ENCODE results near the gene DENR.
"Not testable (repeated sequence)": the region's sequence is repeated elsewhere in the genome, so short reads cannot be mapped to it uniquely, and the experiment has no call there.

DENR gene

GRCh38 chr12:122729583-122730214 lies 22.9 kb upstream of the DENR start:
- DNase-seq (ENCODE audit: low spot score in 2 of 2) (no peak), ATAC-seq (no peak)
- H3K36me3 Mint-ChIP-seq: no peaks in the 10 kb centered on the region
- peak overlapping the region; percentile 16 for H3K4me3 Mint-ChIP-seq
- peaks cover 44% of the 10 kb centered on the region for H3K4me1 Mint-ChIP-seq
- no peaks in the 10 kb centered on the region for H3K9me3 Mint-ChIP-seq
- H3K27ac Mint-ChIP-seq: no peak overlapping the region

GRCh38 chr12:122730215-122731014 lies 22.2 kb upstream of the DENR start, which contains the start of gene HCAR1:
Gene HCAR1 (minus strand): TSS chr12:122730844. CDS start chr12:122730339, 505 bp downstream.
- ATAC-seq (peak; percentile 89), DNase-seq (ENCODE audit: low spot score in 2 of 2) (no peak)
- no peaks in the 10 kb centered on the region for H3K9me3 Mint-ChIP-seq
- peak within 1 kb of the TSS; percentile 16 for H3K4me3 Mint-ChIP-seq
- no peak within 1 kb of the TSS for H3K27ac Mint-ChIP-seq
- H3K4me1 Mint-ChIP-seq: peaks cover 40% of the 10 kb centered on the region
- no peaks in the 10 kb centered on the region for H3K36me3 Mint-ChIP-seq

- H3K4me1 Mint-ChIP-seq: peaks cover 29% of the 10 kb centered on the region
- no peak for ATAC-seq
- H3K9me3 Mint-ChIP-seq: no peaks in the 10 kb centered on the region
- no peak for DNase-seq (ENCODE audit: low spot score in 2 of 2)
- no peak overlapping the region for H3K27ac Mint-ChIP-seq
- no peak overlapping the region for H3K4me3 Mint-ChIP-seq
- no peaks in the 10 kb centered on the region for H3K36me3 Mint-ChIP-seq
These were observed 20.5 kb upstream of the DENR start for GRCh38 chr12:122732170-122732569.

- Mint-ChIP-seq H3K9me3 (no peaks in the 10 kb centered on the region), H3K4me1 (peaks cover 29% of the 10 kb centered on the region), H3K4me3 (no peak overlapping the region), H3K27ac (no peak overlapping the region), H3K36me3 (no peaks in the 10 kb centered on the region)
- ATAC-seq: no peak
- DNase-seq (ENCODE audit: low spot score in 2 of 2): no peak
These were observed 20.0 kb upstream of the DENR start for GRCh38 chr12:122732611-122733010.

GRCh38 chr12:122738571-122738970 lies 14.1 kb upstream of the DENR start:
- ATAC-seq (no peak), DNase-seq (ENCODE audit: low spot score in 2 of 2) (no peak)
- Mint-ChIP-seq H3K4me1 (peaks cover 4% of the 10 kb centered on the region), H3K27ac (no peak overlapping the region), H3K36me3 (no peaks in the 10 kb centered on the region), H3K4me3 (no peak overlapping the region), H3K9me3 (no peaks in the 10 kb centered on the region)

GRCh38 chr12:122740351-122740750 lies 12.3 kb upstream of the DENR start:
- DNase-seq (ENCODE audit: low spot score in 2 of 2) (no peak), ATAC-seq (no peak)
- Mint-ChIP-seq H3K9me3 (no peaks in the 10 kb centered on the region), H3K4me1 (no peaks in the 10 kb centered on the region), H3K4me3 (no peak overlapping the region), H3K36me3 (no peaks in the 10 kb centered on the region), H3K27ac (no peak overlapping the region)

- no peak overlapping the region for H3K27ac Mint-ChIP-seq
- H3K4me1 Mint-ChIP-seq: no peaks in the 10 kb centered on the region
- H3K9me3 Mint-ChIP-seq: no peaks in the 10 kb centered on the region
- DNase-seq (ENCODE audit: low spot score in 2 of 2) (no peak), ATAC-seq (no peak)
- no peak overlapping the region for H3K4me3 Mint-ChIP-seq
- no peaks in the 10 kb centered on the region for H3K36me3 Mint-ChIP-seq
These were observed 8.6 kb upstream of the DENR start for GRCh38 chr12:122743895-122744525.

- peaks cover 2% of the 10 kb centered on the region for H3K36me3 Mint-ChIP-seq
- H3K4me1 Mint-ChIP-seq: peaks cover 7% of the 10 kb centered on the region
- H3K9me3 Mint-ChIP-seq: no peaks in the 10 kb centered on the region
- no peak for DNase-seq (ENCODE audit: low spot score in 2 of 2)
- no peak overlapping the region for H3K27ac Mint-ChIP-seq
- H3K4me3 Mint-ChIP-seq: no peak overlapping the region
- ATAC-seq: no peak
These were observed 5.1 kb upstream of the DENR start for GRCh38 chr12:122747224-122748135.

GRCh38 chr12:122749569-122750332 lies 2.9 kb upstream of the DENR start:
- no peak overlapping the region for H3K4me3 Mint-ChIP-seq
- H3K36me3 Mint-ChIP-seq: peaks cover 24% of the 10 kb centered on the region
- H3K9me3 Mint-ChIP-seq: no peaks in the 10 kb centered on the region
- H3K27ac Mint-ChIP-seq: no peak overlapping the region
- no peak for ATAC-seq
- no peak for DNase-seq (ENCODE audit: low spot score in 2 of 2)
- peaks cover 24% of the 10 kb centered on the region for H3K4me1 Mint-ChIP-seq

- not testable (repeated sequence) for H3K9me3 Mint-ChIP-seq; DNase-seq (ENCODE audit: low spot score in 2 of 2); ATAC-seq
- peak overlapping the region; percentile 97 for H3K27ac Mint-ChIP-seq
- peaks cover 31% of the 10 kb centered on the region for H3K4me1 Mint-ChIP-seq
- peaks cover 36% of the 10 kb centered on the region for H3K36me3 Mint-ChIP-seq
- peak overlapping the region; percentile 90 for H3K4me3 Mint-ChIP-seq
These were observed 1.7 kb upstream of the DENR start for GRCh38 chr12:122750781-122751515.

- DNase-seq (ENCODE audit: low spot score in 2 of 2): no peak
- Mint-ChIP-seq H3K9me3 (no peaks in the 10 kb centered on the region), H3K27ac (peak overlapping the region; percentile 97), H3K4me1 (peaks cover 48% of the 10 kb centered on the region), H3K4me3 (peak overlapping the region; percentile 90), H3K36me3 (peaks cover 60% of the 10 kb centered on the region)
- no peak for ATAC-seq
These were observed 661 bp downstream of the DENR start for GRCh38 chr12:122753319-122753650.

- H3K27ac Mint-ChIP-seq: peak overlapping the region; percentile 97
- no peaks in the 10 kb centered on the region for H3K9me3 Mint-ChIP-seq
- peaks cover 75% of the 10 kb centered on the region for H3K36me3 Mint-ChIP-seq
- DNase-seq (ENCODE audit: low spot score in 2 of 2): no peak
- no peak for ATAC-seq
- no peak overlapping the region for H3K4me3 Mint-ChIP-seq
- peaks cover 48% of the 10 kb centered on the region for H3K4me1 Mint-ChIP-seq
These were observed 2.2 kb downstream of the DENR start for GRCh38 chr12:122754790-122755189.

GRCh38 chr12:122757568-122757967 lies 4.9 kb downstream of the DENR start:
- peaks cover 100% of the 10 kb centered on the region for H3K36me3 Mint-ChIP-seq
- no peak for ATAC-seq
- H3K27ac Mint-ChIP-seq: no peak overlapping the region
- no peak overlapping the region for H3K4me3 Mint-ChIP-seq
- no peaks in the 10 kb centered on the region for H3K9me3 Mint-ChIP-seq
- H3K4me1 Mint-ChIP-seq: peaks cover 42% of the 10 kb centered on the region
- DNase-seq (ENCODE audit: low spot score in 2 of 2): no peak

GRCh38 chr12:122785503-122785902 lies 32.9 kb downstream of the DENR start:
- H3K27ac Mint-ChIP-seq: no peak overlapping the region
- no peaks in the 10 kb centered on the region for H3K4me1 Mint-ChIP-seq
- ATAC-seq (no peak), DNase-seq (ENCODE audit: low spot score in 2 of 2) (no peak)
- no peaks in the 10 kb centered on the region for H3K36me3 Mint-ChIP-seq
- H3K9me3 Mint-ChIP-seq: no peaks in the 10 kb centered on the region
- H3K4me3 Mint-ChIP-seq: no peak overlapping the region

All from stimulated activated effector memory CD8-positive, alpha-beta T cell treated with anti-CD3 and anti-CD28 coated beads, Interleukin-12 subunit alpha, Interleukin-12 subunit beta, amount 100 ng/mL, for 72 hours (primary cell).